ENCODE results near the gene MIS18A.

DNA sequence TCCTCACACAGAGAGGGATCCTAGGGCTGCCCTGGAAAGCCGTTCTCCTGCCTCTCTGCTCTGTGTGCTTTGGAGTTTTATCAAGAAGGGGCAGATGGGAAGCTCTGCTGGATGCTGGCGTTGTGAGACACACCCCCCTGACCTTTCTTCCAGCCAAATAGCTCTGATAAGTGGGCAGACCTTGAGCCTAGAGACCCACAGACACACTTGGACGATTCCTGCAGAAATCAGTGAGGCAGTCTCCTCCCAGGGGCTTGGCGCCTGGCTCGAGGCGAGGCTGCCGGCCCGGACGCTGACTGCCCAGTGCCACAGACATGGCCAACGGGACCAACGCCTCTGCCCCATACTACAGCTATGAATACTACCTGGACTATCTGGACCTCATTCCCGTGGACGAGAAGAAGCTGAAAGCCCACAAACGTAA lies 19.8 kb upstream of the MIS18A start, which contains the start of gene MRAP:
- no peak for TF ChIP-seq EP300 (IDR thresholded peaks at IDR 0.05; ENCODE audit: borderline replicate concordance)
- no peak for TF ChIP-seq YY1 (IDR thresholded peaks at IDR 0.05; ENCODE audit: low read depth)
- no peak for TF ChIP-seq CREB1 (IDR thresholded peaks at IDR 0.05; ENCODE audit: low read depth)
- no peak for TF ChIP-seq REST (IDR thresholded peaks at IDR 0.05; ENCODE audit: low read depth)
- no peak for TF ChIP-seq FOXM1 (IDR thresholded peaks at IDR 0.05; ENCODE audit: borderline replicate concordance, low read depth)
- TF ChIP-seq TCF12 (IDR thresholded peaks at IDR 0.05; ENCODE audit: low read depth), result no peak
- TF ChIP-seq NFIC (IDR thresholded peaks at IDR 0.05), result no peak
- TF ChIP-seq EGR1 (IDR thresholded peaks at IDR 0.05), result no peak
- TF ChIP-seq TAF1 (IDR thresholded peaks at IDR 0.05; ENCODE audit: low read depth), result no peak
- no peak for TF ChIP-seq RAD21 (IDR thresholded peaks at IDR 0.05; ENCODE audit: low read depth)
- no peak for TF ChIP-seq CEBPB (IDR thresholded peaks at IDR 0.05)
